Measurements from ENCODE around the gene PYGO1. TPM values are rescaled to one million over a fixed set of nuclear protein-coding genes. Genes with fewer than 3 reads are reported as not detected.
"Not testable (repeated sequence)": the region's sequence is repeated elsewhere in the genome, so short reads cannot be mapped to it uniquely, and the experiment has no call there.

PYGO1 gene
- total and polyA plus RNA-seq, 4 donors: 0.07 to 2.9 (median 0.16) TPM

GRCh38 chr15:55515491-55515890 lies 72.7 kb downstream of the PYGO1 start:
- Histone ChIP-seq H3K9me3 (ENCODE audit: control insufficient read depth in 4 of 4, low read length in 3 of 4) (no peaks in the 10 kb centered on the region), H3K4me1 (ENCODE audit: control insufficient read depth in 4 of 4, insufficient read depth in 4 of 4, low read length in 3 of 4) (no peaks in the 10 kb centered on the region), H3K9ac (ENCODE audit: low read depth in 1 of 2, low read length in 2 of 2) (no peak overlapping the region), H3K27ac (ENCODE audit: low read depth in 1 of 2, low read length in 2 of 2) (no peak overlapping the region), H3K27me3 (ENCODE audit: control insufficient read depth in 4 of 4, insufficient read depth in 4 of 4, low read length in 3 of 4) (no peaks in the 10 kb centered on the region), H3K4me3 (ENCODE audit: low read depth in 1 of 3, low read length in 3 of 3) (no peak overlapping the region), H3K36me3 (ENCODE audit: control insufficient read depth in 4 of 4, insufficient read depth in 3 of 4, low read depth in 1 of 4, low read length in 3 of 4) (no peaks in the 10 kb centered on the region)
- no peak for TF ChIP-seq FOXA2 (IDR thresholded peaks at IDR 0.05)
- TF ChIP-seq ZBTB33 (IDR thresholded peaks at IDR 0.05): no peak
- 84% methylated on average over 4 of the region's 4 CpGs for WGBS
- DNase-seq (ENCODE audit: low spot score): no peak

DNA sequence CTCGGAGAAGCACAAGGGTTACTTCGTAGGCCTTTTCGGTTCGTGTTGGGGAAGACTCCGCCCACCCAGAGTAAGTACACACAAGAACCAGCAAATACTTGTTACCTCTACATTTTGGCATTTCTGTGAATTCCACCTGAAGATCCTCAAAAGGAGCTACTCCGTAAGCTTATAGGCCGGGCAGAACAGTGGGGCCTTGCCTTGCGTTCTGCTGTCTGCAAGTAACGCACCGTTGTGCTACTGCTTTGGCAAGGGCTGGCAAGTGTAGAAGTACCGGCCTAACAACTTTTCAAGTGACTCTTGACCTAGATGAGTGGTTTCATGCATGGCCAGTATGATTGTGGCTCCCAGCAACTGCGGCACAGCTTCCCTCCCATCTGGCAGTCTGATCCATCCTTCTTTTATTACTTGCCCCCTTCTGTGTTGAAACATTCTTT lies 73.7 kb downstream of the PYGO1 start:
- Histone ChIP-seq H3K36me3 (ENCODE audit: control insufficient read depth in 4 of 4, insufficient read depth in 3 of 4, low read depth in 1 of 4, low read length in 3 of 4) (no peaks in the 10 kb centered on the region), H3K4me3 (ENCODE audit: low read depth in 1 of 3, low read length in 3 of 3) (no peak overlapping the region), H3K9me3 (ENCODE audit: control insufficient read depth in 4 of 4, low read length in 3 of 4) (no peaks in the 10 kb centered on the region), H3K27me3 (ENCODE audit: control insufficient read depth in 4 of 4, insufficient read depth in 4 of 4, low read length in 3 of 4) (no peaks in the 10 kb centered on the region), H3K4me1 (ENCODE audit: control insufficient read depth in 4 of 4, insufficient read depth in 4 of 4, low read length in 3 of 4) (no peaks in the 10 kb centered on the region), H3K9ac (ENCODE audit: low read depth in 1 of 2, low read length in 2 of 2) (no peak overlapping the region), H3K27ac (ENCODE audit: low read depth in 1 of 2, low read length in 2 of 2) (no peak overlapping the region)
- WGBS: 94% methylated on average over 12 of the region's 12 CpGs
- no peak for DNase-seq (ENCODE audit: low spot score)
- TF ChIP-seq FOXA1 (IDR thresholded peaks at IDR 0.05): no peak
- TF ChIP-seq FOXA2 (IDR thresholded peaks at IDR 0.05): no peak
- TF ChIP-seq EGR1 (IDR thresholded peaks at IDR 0.05; ENCODE audit: low read depth in 2 of 2): no peak
- no peak for TF ChIP-seq RAD21 (IDR thresholded peaks at IDR 0.05)
- no peak for TF ChIP-seq JUND (IDR thresholded peaks at IDR 0.05)
- no peak for TF ChIP-seq SP1 (IDR thresholded peaks at IDR 0.05)
- no peak for TF ChIP-seq ZBTB33 (IDR thresholded peaks at IDR 0.05)

GRCh38 chr15:55513621-55514413 lies 74.3 kb downstream of the PYGO1 start:
- H3K27me3 ChIP-seq (ENCODE audit: control insufficient read depth in 4 of 4, insufficient read depth in 4 of 4, low read length in 3 of 4); H3K9me3 ChIP-seq (ENCODE audit: control insufficient read depth in 4 of 4, low read length in 3 of 4); H3K4me1 ChIP-seq (ENCODE audit: control insufficient read depth in 4 of 4, insufficient read depth in 4 of 4, low read length in 3 of 4); DNase-seq (ENCODE audit: low spot score); H3K4me3 ChIP-seq (ENCODE audit: low read depth in 1 of 3, low read length in 3 of 3); H3K36me3 ChIP-seq (ENCODE audit: control insufficient read depth in 4 of 4, insufficient read depth in 3 of 4, low read depth in 1 of 4, low read length in 3 of 4); H3K27ac ChIP-seq (ENCODE audit: low read depth in 1 of 2, low read length in 2 of 2); H3K9ac ChIP-seq (ENCODE audit: low read depth in 1 of 2, low read length in 2 of 2): not testable (repeated sequence)
- 73% methylated on average over 29 of the region's 29 CpGs for WGBS

DNA sequence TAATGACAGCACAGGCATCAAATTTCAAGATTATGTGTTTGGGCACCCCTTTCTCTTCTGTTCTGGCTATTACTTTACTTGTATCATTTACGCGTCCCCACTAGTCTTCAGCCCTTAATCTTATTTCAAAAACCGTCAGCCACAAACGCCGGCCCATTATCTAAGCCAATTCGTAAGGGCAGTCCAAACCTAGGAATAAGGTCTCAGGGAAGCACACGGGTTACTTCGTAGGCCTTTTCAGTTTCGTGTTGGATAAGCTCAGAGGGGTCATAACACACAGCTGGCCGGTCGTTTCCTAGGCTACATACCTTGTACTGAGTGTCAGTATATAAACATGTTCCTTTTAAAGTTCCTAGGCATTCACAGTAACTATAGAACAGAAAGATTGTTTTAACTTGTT lies 75.0 kb downstream of the PYGO1 start:
- no peaks in the 10 kb centered on the region for H3K27me3 ChIP-seq (ENCODE audit: control insufficient read depth in 4 of 4, insufficient read depth in 4 of 4, low read length in 3 of 4)
- H3K27ac ChIP-seq (ENCODE audit: low read depth in 1 of 2, low read length in 2 of 2): no peak overlapping the region
- H3K9me3 ChIP-seq (ENCODE audit: control insufficient read depth in 4 of 4, low read length in 3 of 4): no peaks in the 10 kb centered on the region
- TF ChIP-seq RXRA (IDR thresholded peaks at IDR 0.05): no peak
- TF ChIP-seq, protein P1, sequence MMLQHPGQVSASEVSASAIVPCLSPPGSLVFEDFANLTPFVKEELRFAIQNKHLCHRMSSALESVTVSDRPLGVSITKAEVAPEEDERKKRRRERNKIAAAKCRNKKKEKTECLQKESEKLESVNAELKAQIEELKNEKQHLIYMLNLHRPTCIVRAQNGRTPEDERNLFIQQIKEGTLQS (IDR thresholded peaks at IDR 0.05): no peak
- no peaks in the 10 kb centered on the region for H3K36me3 ChIP-seq (ENCODE audit: control insufficient read depth in 4 of 4, insufficient read depth in 3 of 4, low read depth in 1 of 4, low read length in 3 of 4)
- no peak overlapping the region for H3K4me3 ChIP-seq (ENCODE audit: low read depth in 1 of 3, low read length in 3 of 3)
- H3K9ac ChIP-seq (ENCODE audit: low read depth in 1 of 2, low read length in 2 of 2): no peak overlapping the region
- H3K4me1 ChIP-seq (ENCODE audit: control insufficient read depth in 4 of 4, insufficient read depth in 4 of 4, low read length in 3 of 4): no peaks in the 10 kb centered on the region
- DNase-seq (ENCODE audit: low spot score): no peak
- WGBS: 83% methylated on average over 11 of the region's 11 CpGs
